K562 (cell line): Measurements from ENCODE around the gene PDE4D.

Experiments used
- ADNP ChIP-seq: fragments of 200-800 bp; sonication (Bioruptor generic); IDR thresholded peaks from 2 replicates; pipeline ENCODE4 v1.6.1; 2016; ENCODE audit warnings: missing genetic modification characterization, missing compliant biosample characterization
- CTCF ChIP-seq, 3 experiments: IDR thresholded peaks in 2 of 3; conservative IDR thresholded peaks in 1 of 3; 2 replicates each; pipeline ENCODE4 v1.5.1; 2011 to 2012; ENCODE audit warnings: low read length in 3 of 3, mild to moderate bottlenecking in 3 of 3, control low read depth in 2 of 3, improper control_type of control experiment in 1 of 3, inconsistent platforms in 1 of 3, low read depth in 1 of 3, mixed read lengths in 1 of 3, moderate library complexity in 1 of 3; ENCODE audit not compliant: insufficient read depth in 2 of 3
- HMGXB4 ChIP-seq: sonication (generic); formaldehyde crosslinking; IDR thresholded peaks from 2 replicates; pipeline ENCODE4 v1.8.1; 2023; ENCODE audit warnings: mild to moderate bottlenecking, missing genetic modification reagents
- NR2C2 ChIP-seq, 2 experiments: fragments of 200-800 bp in 1 of 2; sonication (Bioruptor generic) in 1 of 2; sonication (generic) in 1 of 2; formaldehyde crosslinking in 1 of 2; IDR thresholded peaks; 2 replicates each; pipeline versions ENCODE4 v1.6.1 to v1.8.0; 2016 to 2022; ENCODE audit warnings: mild to moderate bottlenecking in 1 of 2, missing compliant biosample characterization in 1 of 2, missing genetic modification characterization in 1 of 2, missing genetic modification reagents in 1 of 2
- SNAPC5 ChIP-seq: fragments of 250-450 bp; sonication (Bioruptor Pico); IDR thresholded peaks from 2 replicates; pipeline ENCODE4 v1.8.0; 2021; ENCODE audit warnings: moderate library complexity, mild to moderate bottlenecking, inconsistent platforms
- SRF ChIP-seq, 2 experiments: fragments of 250-450, 450-650 bp in 1 of 2; sonication (Bioruptor Pico) in 1 of 2; sonication (generic) in 1 of 2; formaldehyde crosslinking; IDR thresholded peaks; 2 replicates each; pipeline versions ENCODE4 v1.5.0 to v1.5.1; 2020 to 2022; ENCODE audit warnings: mild to moderate bottlenecking in 1 of 2, missing genetic modification reagents in 1 of 2

GRCh38 chr5:59169768-59170150, 723.8 kb downstream of the PDE4D start:
- TF ChIP-seq HMGXB4 (CRISPR knock-in tag) (no peak), SRF (CRISPR knock-in tag; IDR thresholded peaks at IDR 0.05) (no peak), ADNP (tag) (no peak), NR2C2 (CRISPR knock-in tag; IDR thresholded peaks at IDR 0.05) (no peak), NR2C2 (tag; IDR thresholded peaks at IDR 0.05) (no peak), CTCF (IDR thresholded peaks at IDR 0.05 in 2 of 3, conservative IDR thresholded peaks at IDR 0.05 in 1 of 3; ENCODE audit: insufficient read depth in 2 of 3, low read depth in 1 of 3, low read length in 3 of 3) (no peak), SNAPC5 (CRISPR knock-in tag) (no peak)
